Measurements from ENCODE around the gene FDX1. TPM values are rescaled to one million over a fixed set of nuclear protein-coding genes. Genes with fewer than 3 reads are reported as not detected.
"Not testable (repeated sequence)": the region's sequence is repeated elsewhere in the genome, so short reads cannot be mapped to it uniquely, and the experiment has no call there.

Gene FDX1
- total and polyA plus RNA-seq, 11 donors, result 12.3 to 28.5 (median 21.1) TPM

DNA sequence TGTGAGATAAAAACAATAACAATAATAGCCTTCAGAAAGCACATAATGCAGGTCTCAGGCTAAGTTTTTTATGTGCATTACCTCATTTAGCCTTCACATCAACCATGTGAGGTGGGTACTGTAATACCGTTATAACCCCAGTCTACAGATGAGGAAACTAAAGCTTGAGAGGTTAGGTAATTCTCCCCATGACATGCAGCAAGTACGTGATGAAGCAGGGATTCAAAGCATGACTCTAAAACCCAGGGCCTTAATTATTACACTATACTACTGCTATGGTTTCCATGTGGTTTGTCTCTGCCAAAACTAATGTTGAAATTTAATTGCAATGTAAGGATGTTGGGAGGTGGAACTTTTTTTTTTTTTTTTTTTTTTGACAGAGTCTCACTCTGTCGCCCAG lies 37.7 kb upstream of the FDX1 start:
- H3K27me3 ChIP-seq, result no peaks in the 10 kb centered on the region
- peaks cover 0 to 14% (median 0%) of the 10 kb centered on the region in 12 donors for H3K9me3 ChIP-seq
- ATAC-seq, result no peak
- intact Hi-C loops (cut with DNase I), result no loop called here
- no peak for DNase-seq
- H3K4me1 ChIP-seq, result no peaks in the 10 kb centered on the region
- H3K4me3 ChIP-seq, result no peak overlapping the region
- 82 to 95% (median 89%) methylated on average over 3 of the region's 3 CpGs for WGBS, 4 donors
- TF ChIP-seq, protein P1, sequence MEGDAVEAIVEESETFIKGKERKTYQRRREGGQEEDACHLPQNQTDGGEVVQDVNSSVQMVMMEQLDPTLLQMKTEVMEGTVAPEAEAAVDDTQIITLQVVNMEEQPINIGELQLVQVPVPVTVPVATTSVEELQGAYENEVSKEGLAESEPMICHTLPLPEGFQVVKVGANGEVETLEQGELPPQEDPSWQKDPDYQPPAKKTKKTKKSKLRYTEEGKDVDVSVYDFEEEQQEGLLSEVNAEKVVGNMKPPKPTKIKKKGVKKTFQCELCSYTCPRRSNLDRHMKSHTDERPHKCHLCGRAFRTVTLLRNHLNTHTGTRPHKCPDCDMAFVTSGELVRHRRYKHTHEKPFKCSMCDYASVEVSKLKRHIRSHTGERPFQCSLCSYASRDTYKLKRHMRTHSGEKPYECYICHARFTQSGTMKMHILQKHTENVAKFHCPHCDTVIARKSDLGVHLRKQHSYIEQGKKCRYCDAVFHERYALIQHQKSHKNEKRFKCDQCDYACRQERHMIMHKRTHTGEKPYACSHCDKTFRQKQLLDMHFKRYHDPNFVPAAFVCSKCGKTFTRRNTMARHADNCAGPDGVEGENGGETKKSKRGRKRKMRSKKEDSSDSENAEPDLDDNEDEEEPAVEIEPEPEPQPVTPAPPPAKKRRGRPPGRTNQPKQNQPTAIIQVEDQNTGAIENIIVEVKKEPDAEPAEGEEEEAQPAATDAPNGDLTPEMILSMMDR (IDR thresholded peaks at IDR 0.05), result no peak
- TF ChIP-seq POLR2A (IDR thresholded peaks at IDR 0.05), result no peak
- no peak overlapping the region for H3K27ac ChIP-seq
- no peaks in the 10 kb centered on the region for H3K36me3 ChIP-seq

DNA sequence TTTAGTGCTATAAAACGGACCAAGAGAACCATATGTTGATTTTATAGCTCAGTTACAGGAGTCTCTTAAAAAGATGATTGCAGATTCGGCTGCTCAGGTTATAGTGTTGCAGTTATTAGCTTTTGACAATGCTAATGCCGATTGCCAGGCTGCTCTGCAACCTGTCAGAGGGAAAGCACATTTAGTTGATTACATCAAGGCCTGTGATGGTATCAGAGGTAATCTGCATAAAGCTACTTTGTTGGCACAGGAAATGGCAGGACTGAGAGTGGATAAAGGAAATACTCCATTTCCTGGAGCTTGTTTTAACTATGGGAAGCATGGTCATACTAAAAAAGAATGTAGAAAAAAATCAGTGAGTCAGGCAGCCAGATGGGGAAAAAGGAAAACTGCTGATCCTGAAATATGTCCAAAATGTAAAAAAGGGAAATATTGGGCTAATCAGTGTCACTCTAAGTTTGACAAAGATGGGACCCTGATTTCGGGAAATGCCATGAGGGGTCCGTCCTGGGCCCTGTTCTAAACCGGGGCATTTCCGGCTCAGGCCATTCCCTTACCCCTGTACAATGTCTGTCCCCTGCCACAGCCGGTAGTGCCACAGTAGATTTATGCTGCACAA lies 32.0 kb upstream of the FDX1 start:
- H3K9me3 ChIP-seq, result peaks cover 0 to 22% (median 0%) of the 10 kb centered on the region in 12 donors
- H3K4me3 ChIP-seq; H3K27me3 ChIP-seq; ATAC-seq; H3K4me1 ChIP-seq; H3K36me3 ChIP-seq; DNase-seq; H3K27ac ChIP-seq; intact Hi-C loops (cut with DNase I): not testable (repeated sequence)
- WGBS, 4 donors, result 64 to 75% (median 74%) methylated on average over 8 of the region's 8 CpGs

DNA sequence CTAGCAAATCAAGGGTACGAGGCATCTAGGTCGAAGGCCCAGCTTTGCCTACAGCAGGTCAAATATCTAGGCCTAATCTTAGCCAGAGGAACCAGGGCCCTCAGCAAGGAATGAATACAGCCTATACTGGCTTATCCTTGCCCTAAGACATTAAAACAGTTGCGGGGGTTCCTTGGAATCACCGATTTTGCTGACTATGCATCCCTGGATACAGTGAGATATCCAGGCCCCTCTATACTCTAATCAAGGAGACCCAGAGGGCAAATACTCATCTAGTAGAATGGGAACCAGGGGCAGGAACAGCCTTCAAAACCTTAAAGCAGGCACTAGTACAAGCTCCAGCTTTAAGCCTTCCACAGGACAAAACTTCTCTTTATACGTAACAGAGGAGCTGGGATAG lies 26.2 kb upstream of the FDX1 start:
- intact Hi-C loops (cut with DNase I); H3K4me1 ChIP-seq; H3K27me3 ChIP-seq; ATAC-seq; DNase-seq; H3K27ac ChIP-seq; H3K36me3 ChIP-seq; H3K4me3 ChIP-seq: not testable (repeated sequence)
- 91 to 98% (median 94%) methylated on average over 5 of the region's 5 CpGs for WGBS, 4 donors
- H3K9me3 ChIP-seq, result peaks cover 0 to 15% (median 0%) of the 10 kb centered on the region in 12 donors

DNA sequence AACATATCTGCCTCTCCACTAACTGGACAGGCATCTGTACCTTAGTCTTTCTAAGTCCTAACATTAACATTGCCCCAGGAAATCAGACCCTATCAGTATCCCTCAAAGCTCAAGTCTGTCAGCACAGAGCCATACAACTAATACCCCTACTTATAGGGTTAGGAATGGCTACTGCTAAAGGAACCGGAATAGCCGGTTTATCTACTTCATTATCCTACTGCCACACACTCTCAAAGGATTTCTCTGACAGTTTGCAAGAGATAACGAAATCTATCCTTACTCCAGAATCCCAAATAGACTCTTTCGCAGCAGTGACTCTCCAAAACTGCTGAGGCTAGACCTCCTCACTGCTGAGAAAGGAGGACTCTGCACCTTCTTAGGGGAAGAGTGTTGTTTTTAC lies 24.1 kb upstream of the FDX1 start:
- H3K4me1 ChIP-seq; H3K27ac ChIP-seq; H3K9me3 ChIP-seq; DNase-seq; H3K4me3 ChIP-seq; H3K27me3 ChIP-seq; H3K36me3 ChIP-seq; ATAC-seq; intact Hi-C loops (cut with DNase I): not testable (repeated sequence)
- 63 to 81% (median 79%) methylated on average over 4 of the region's 4 CpGs for WGBS, 4 donors

DNA sequence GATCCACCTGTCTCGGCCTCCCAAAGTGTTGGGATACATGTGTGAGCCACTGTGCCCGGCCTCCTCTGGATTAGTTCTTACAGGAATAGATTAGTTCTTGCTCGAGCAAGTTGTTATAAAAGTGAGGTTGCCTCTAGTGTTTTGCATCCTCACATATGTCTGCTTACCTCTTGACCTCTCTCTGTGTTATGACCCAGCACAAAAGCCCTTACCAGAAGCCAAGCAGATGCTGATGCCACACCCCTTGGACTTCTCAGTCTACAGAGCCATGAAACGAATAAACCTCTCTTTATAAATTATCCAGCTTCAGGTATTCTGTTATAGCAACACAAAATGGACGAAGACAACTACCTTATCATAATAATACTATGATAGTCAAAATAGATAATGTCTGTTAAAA lies 22.4 kb upstream of the FDX1 start:
- Histone ChIP-seq H3K9me3 (no peaks in the 10 kb centered on the region), H3K27ac (no peak overlapping the region), H3K4me3 (no peak overlapping the region), H3K36me3 (no peaks in the 10 kb centered on the region), H3K27me3 (no peaks in the 10 kb centered on the region), H3K4me1 (no peaks in the 10 kb centered on the region)
- intact Hi-C loops (cut with DNase I), result no loop called here
- ATAC-seq, result no peak
- TF ChIP-seq POLR2A (IDR thresholded peaks at IDR 0.05), result no peak
- TF ChIP-seq, protein P1 (IDR thresholded peaks at IDR 0.05), result no peak
- WGBS, 4 donors, result 80 to 85% (median 82%) methylated on average over 5 of the region's 5 CpGs
- no peak for DNase-seq

DNA sequence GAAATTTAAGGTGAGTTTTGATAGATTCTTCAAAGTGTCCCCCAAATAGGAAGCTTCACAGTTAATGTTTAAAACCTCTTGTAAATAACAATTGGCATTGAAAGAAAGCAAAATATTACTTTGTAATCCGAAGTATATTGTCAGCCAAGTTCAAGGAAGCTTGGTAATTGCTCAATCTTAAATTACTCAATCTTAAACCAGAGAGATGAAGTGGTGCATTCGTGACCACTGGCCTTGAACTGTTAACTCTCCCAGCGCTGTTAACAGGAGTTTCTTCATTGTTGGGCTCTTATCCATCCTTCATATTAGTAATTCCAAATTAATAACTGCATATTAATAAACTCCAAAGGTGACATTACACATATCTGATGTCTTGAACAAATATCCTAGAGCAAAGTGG lies 20.6 kb upstream of the FDX1 start:
- Histone ChIP-seq H3K36me3 (no peaks in the 10 kb centered on the region), H3K27ac (no peak overlapping the region), H3K4me1 (no peaks in the 10 kb centered on the region), H3K27me3 (no peaks in the 10 kb centered on the region), H3K4me3 (no peak overlapping the region), H3K9me3 (no peaks in the 10 kb centered on the region)
- intact Hi-C loops (cut with DNase I), result no loop called here
- DNase-seq, result no peak
- ATAC-seq, result no peak
- TF ChIP-seq, protein P1 (IDR thresholded peaks at IDR 0.05), result no peak
- no peak for TF ChIP-seq POLR2A (IDR thresholded peaks at IDR 0.05)
- 57 to 66% (median 61%) methylated on average over 3 of the region's 3 CpGs for WGBS, 4 donors
